ENCODE measurements around the gene DRAP1. TPM values are rescaled to one million over a fixed set of nuclear protein-coding genes. Genes with fewer than 3 reads are reported as not detected.

Gene DRAP1
- total RNA-seq, 1 experiment from 2014 or later = 419 TPM

GRCh38 chr11:65896034-65896999, 22.9 kb upstream of the DRAP1 start:
- no peak for DNase-seq
- peaks cover 77% of the 10 kb centered on the region for H3K36me3 ChIP-seq

GRCh38 chr11:65897020-65897471, 22.2 kb upstream of the DRAP1 start:
- Histone ChIP-seq H3K9me3 (no peaks in the 10 kb centered on the region), H3K36me3 (peaks cover 70% of the 10 kb centered on the region), H3K4me3 (peak overlapping the region; percentile 98), H3K27me3 (no peaks in the 10 kb centered on the region)
- no peak for DNase-seq

More at GRCh38 chr11:65896034-65896999, 22.9 kb upstream of the DRAP1 start:
- Histone ChIP-seq H3K9me3 (no peaks in the 10 kb centered on the region), H3K27me3 (no peaks in the 10 kb centered on the region), H3K4me3 (peak overlapping the region; percentile 98)

GRCh38 chr11:65898656-65899355, 20.4 kb upstream of the DRAP1 start:
- H3K36me3 ChIP-seq = peaks cover 54% of the 10 kb centered on the region

GRCh38 chr11:65899356-65900124, 19.7 kb upstream of the DRAP1 start:
- peak; percentile 92 for DNase-seq
- Histone ChIP-seq H3K9me3 (no peaks in the 10 kb centered on the region), H3K4me3 (peak overlapping the region; percentile 98), H3K36me3 (peaks cover 47% of the 10 kb centered on the region), H3K27me3 (no peaks in the 10 kb centered on the region)

More at GRCh38 chr11:65898656-65899355, 20.4 kb upstream of the DRAP1 start:
- H3K9me3 ChIP-seq = no peaks in the 10 kb centered on the region
- no peaks in the 10 kb centered on the region for H3K27me3 ChIP-seq
- H3K4me3 ChIP-seq = peak overlapping the region; percentile 98
- DNase-seq = no peak

GRCh38 chr11:65900125-65900898, 18.9 kb upstream of the DRAP1 start, which contains the start of gene FOSL1:
TSS of gene FOSL1 (minus strand) at chr11:65900388. CDS start at chr11:65900339, 49 bp downstream.
- Histone ChIP-seq H3K27me3 (no peaks in the 10 kb centered on the region), H3K36me3 (peaks cover 41% of the 10 kb centered on the region), H3K4me3 (peak within 1 kb of the TSS; percentile 98), H3K9me3 (no peaks in the 10 kb centered on the region)
- DNase-seq = peak; percentile 98

GRCh38 chr11:65900899-65901180, 18.4 kb upstream of the DRAP1 start:
- DNase-seq = no peak
- Histone ChIP-seq H3K4me3 (no peak overlapping the region), H3K9me3 (no peaks in the 10 kb centered on the region), H3K27me3 (no peaks in the 10 kb centered on the region), H3K36me3 (peaks cover 36% of the 10 kb centered on the region)

GRCh38 chr11:65903068-65903481, 16.2 kb upstream of the DRAP1 start:
- H3K4me3 ChIP-seq = no peak overlapping the region

GRCh38 chr11:65903715-65904114, 15.5 kb upstream of the DRAP1 start:
- Histone ChIP-seq H3K9me3 (no peaks in the 10 kb centered on the region), H3K36me3 (peaks cover 10% of the 10 kb centered on the region)
- DNase-seq = no peak

More at GRCh38 chr11:65903068-65903481, 16.2 kb upstream of the DRAP1 start:
- Histone ChIP-seq H3K27me3 (no peaks in the 10 kb centered on the region), H3K36me3 (peaks cover 16% of the 10 kb centered on the region), H3K9me3 (no peaks in the 10 kb centered on the region)
- peak; percentile 91 for DNase-seq

GRCh38 chr11:65906602-65907001, 12.6 kb upstream of the DRAP1 start:
- Histone ChIP-seq H3K9me3 (no peaks in the 10 kb centered on the region), H3K36me3 (no peaks in the 10 kb centered on the region), H3K27me3 (no peaks in the 10 kb centered on the region), H3K4me3 (no peak overlapping the region)
- DNase-seq = no peak

More at GRCh38 chr11:65903715-65904114, 15.5 kb upstream of the DRAP1 start:
- H3K4me3 ChIP-seq = no peak overlapping the region
- H3K27me3 ChIP-seq = no peaks in the 10 kb centered on the region

- Histone ChIP-seq H3K36me3 (no peaks in the 10 kb centered on the region), H3K4me3 (no peak overlapping the region), H3K9me3 (no peaks in the 10 kb centered on the region), H3K27me3 (no peaks in the 10 kb centered on the region)
- DNase-seq = no peak
Measured at GRCh38 chr11:65907878-65908277, 11.3 kb upstream of the DRAP1 start.

GRCh38 chr11:65911682-65912568, 7.3 kb upstream of the DRAP1 start:
- H3K36me3 ChIP-seq = peaks cover 6% of the 10 kb centered on the region
- no peaks in the 10 kb centered on the region for H3K9me3 ChIP-seq
- no peak overlapping the region; the same call in 1 of the 2 replicates for H3K4me3 ChIP-seq
- H3K27me3 ChIP-seq = no peaks in the 10 kb centered on the region
- DNase-seq = peak; percentile 97

- H3K27me3 ChIP-seq = no peaks in the 10 kb centered on the region
- no peak overlapping the region for H3K4me3 ChIP-seq
- DNase-seq = peak; percentile 88
- peaks cover 15% of the 10 kb centered on the region for H3K36me3 ChIP-seq
- H3K9me3 ChIP-seq = no peaks in the 10 kb centered on the region
Measured at GRCh38 chr11:65912845-65913244, 6.4 kb upstream of the DRAP1 start.

GRCh38 chr11:65915101-65915820, 4.0 kb upstream of the DRAP1 start:
- H3K4me3 ChIP-seq = no peak overlapping the region

GRCh38 chr11:65915821-65916251, 3.4 kb upstream of the DRAP1 start:
- H3K27me3 ChIP-seq = no peaks in the 10 kb centered on the region
- H3K9me3 ChIP-seq = no peaks in the 10 kb centered on the region
- peak; percentile 99 for DNase-seq
- peaks cover 33% of the 10 kb centered on the region for H3K36me3 ChIP-seq
- peak overlapping the region; percentile 77 for H3K4me3 ChIP-seq

More at GRCh38 chr11:65915101-65915820, 4.0 kb upstream of the DRAP1 start:
- Histone ChIP-seq H3K36me3 (peaks cover 27% of the 10 kb centered on the region), H3K27me3 (no peaks in the 10 kb centered on the region), H3K9me3 (no peaks in the 10 kb centered on the region)
- peak; percentile 72 for DNase-seq

Data from MG63 (cell line).